BLaER1 treated with 17β-estradiol and CSF1 and Interleukin-3, amounts not matched to agents 10 nM and 100 nM (cell line): ENCODE measurements around the gene HS1BP3.

Experiments
- H3K27ac ChIP-seq, 11 experiments: shearing (Covaris generic); formaldehyde crosslinking; 2 replicates each; pipeline ENCODE4 v1.8.1; 2022
- H3K27me3 ChIP-seq, 11 experiments: shearing (Covaris generic); formaldehyde crosslinking; 2 replicates each; pipeline ENCODE4 v1.8.1; 2022
- H3K36me3 ChIP-seq, 11 experiments: shearing (Covaris generic); formaldehyde crosslinking; 2 replicates each; pipeline ENCODE4 v1.8.1; 2022
- H3K4me1 ChIP-seq, 10 experiments: shearing (Covaris generic); formaldehyde crosslinking; 2 replicates each; pipeline ENCODE4 v1.8.1; 2022
- H3K4me2 ChIP-seq, 11 experiments: shearing (Covaris generic); formaldehyde crosslinking; 2 replicates each; pipeline ENCODE4 v1.8.1; 2022
- H3K4me3 ChIP-seq, 10 experiments: shearing (Covaris generic); formaldehyde crosslinking; 2 replicates each; pipeline ENCODE4 v1.8.1; 2022
- H3K9ac ChIP-seq, 11 experiments: shearing (Covaris generic); formaldehyde crosslinking; 2 replicates each; pipeline ENCODE4 v1.8.1; 2022
- H3K9me3 ChIP-seq, 11 experiments: shearing (Covaris generic); formaldehyde crosslinking; replicated peaks in 1 of 11; 2 replicates each; pipeline ENCODE4 v1.8.1; 2022
- H4K20me1 ChIP-seq, 11 experiments: shearing (Covaris generic); formaldehyde crosslinking; 2 replicates each; pipeline ENCODE4 v1.8.1; 2022
- Cebpa-rat ChIP-seq, 11 experiments: shearing (Covaris generic); IDR thresholded peaks; 2 replicates each; pipeline ENCODE4 v1.8.1; 2022

Gene HS1BP3

DNA sequence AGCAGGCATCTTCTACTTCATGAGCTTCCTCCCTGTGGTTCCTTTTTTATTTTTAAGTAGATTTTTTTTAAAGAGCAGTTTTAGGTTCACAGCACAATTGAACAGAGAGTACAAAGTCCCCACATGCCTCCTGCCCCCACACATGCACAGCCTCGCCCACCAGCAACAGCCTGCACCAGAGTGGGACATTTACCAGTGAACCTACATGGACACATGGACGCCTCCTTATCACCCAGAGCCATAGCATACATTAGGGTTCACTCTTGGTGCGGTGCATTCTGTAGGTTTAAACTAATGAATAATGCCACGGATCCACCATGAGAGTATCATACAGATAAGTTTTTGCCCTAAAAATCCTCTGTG, 40.9 kb downstream of the HS1BP3 start:
- H3K4me3 ChIP-seq = no peak overlapping the region
- TF ChIP-seq Cebpa-rat (IDR thresholded peaks at IDR 0.05) = no peak
- peaks cover 4 to 13% (median 7%) of the 10 kb centered on the region in 11 experiments; a peak in 14 of 22 replicates for H3K9me3 ChIP-seq
- no peaks in the 10 kb centered on the region for H3K27me3 ChIP-seq
- H3K36me3 ChIP-seq = peaks cover 0 to 3% (median 0%) of the 10 kb centered on the region in 11 experiments; a peak in 1 of 22 replicates
- H3K4me1 ChIP-seq = peaks cover 7 to 43% (median 29%) of the 10 kb centered on the region in 10 experiments
- no peak overlapping the region for H3K9ac ChIP-seq
- no peak overlapping the region for H3K27ac ChIP-seq
- no peaks in the 10 kb centered on the region for H4K20me1 ChIP-seq
- peak overlapping the region in 8 of 11 experiments; percentile 25 to 67 (median 54); a peak in 13 of 22 replicates for H3K4me2 ChIP-seq

GRCh38 chr2:20609349-20609994, 41.4 kb downstream of the HS1BP3 start:
- Histone ChIP-seq H3K4me2 (peak overlapping the region in 8 of 11 experiments; percentile 25 to 67 (median 54); a peak in 14 of 22 replicates), H3K4me3 (no peak overlapping the region), H3K27ac (no peak overlapping the region), H3K27me3 (no peaks in the 10 kb centered on the region), H3K9ac (no peak overlapping the region), H3K9me3 (peaks cover 4 to 13% (median 7%) of the 10 kb centered on the region in 11 experiments; a peak in 14 of 22 replicates), H3K36me3 (peaks cover 0 to 3% (median 0%) of the 10 kb centered on the region in 11 experiments; a peak in 1 of 22 replicates), H3K4me1 (peaks cover 2 to 42% (median 26%) of the 10 kb centered on the region in 10 experiments), H4K20me1 (no peaks in the 10 kb centered on the region)
- no peak for TF ChIP-seq Cebpa-rat (IDR thresholded peaks at IDR 0.05)

DNA sequence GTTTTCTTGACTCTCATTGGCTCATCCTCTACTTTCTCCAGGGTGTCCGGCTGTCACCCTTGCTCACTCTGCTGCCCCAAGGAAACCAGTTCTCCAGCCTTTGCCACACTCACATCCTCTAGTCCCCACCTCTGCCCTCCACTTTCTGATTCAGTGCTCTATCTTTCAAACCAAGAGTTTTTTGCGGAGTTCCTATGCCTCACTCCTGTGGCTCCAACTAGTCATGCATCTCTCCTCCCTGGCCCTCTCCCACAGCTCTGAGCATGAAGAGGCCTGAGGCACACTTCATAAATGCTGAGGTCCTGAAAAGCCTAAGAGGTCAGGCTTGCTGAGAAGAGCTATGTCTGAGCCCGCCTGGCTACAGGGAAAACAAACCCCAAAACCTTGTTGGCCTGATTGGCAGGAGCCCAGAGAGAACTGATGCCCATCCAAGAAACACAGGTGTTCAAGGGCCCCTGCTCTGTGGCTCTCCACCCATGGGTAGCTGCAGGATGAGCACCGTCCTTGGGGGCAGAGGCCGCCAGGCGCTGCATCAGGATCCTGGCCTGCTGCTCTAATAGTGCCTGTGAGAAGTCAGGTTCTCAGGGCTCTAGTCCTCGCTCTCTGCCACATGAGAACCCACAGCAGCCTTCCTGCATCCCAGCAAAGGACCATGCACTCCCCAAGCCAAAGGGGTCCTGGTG, 42.1 kb downstream of the HS1BP3 start:
- Histone ChIP-seq H4K20me1 (no peaks in the 10 kb centered on the region), H3K9ac (no peak overlapping the region)

GRCh38 chr2:20607446-20607845, 43.5 kb downstream of the HS1BP3 start:
- no peak for TF ChIP-seq Cebpa-rat (IDR thresholded peaks at IDR 0.05)
- peaks cover 0 to 25% (median 17%) of the 10 kb centered on the region in 10 experiments; a peak in 14 of 20 replicates for H3K4me1 ChIP-seq
- H3K4me3 ChIP-seq = no peak overlapping the region
- no peaks in the 10 kb centered on the region for H4K20me1 ChIP-seq
- H3K9me3 ChIP-seq = peaks cover 4 to 13% (median 7%) of the 10 kb centered on the region in 11 experiments; a peak in 14 of 22 replicates
- H3K36me3 ChIP-seq = peaks cover 0 to 3% (median 0%) of the 10 kb centered on the region in 11 experiments; a peak in 1 of 22 replicates
- no peak overlapping the region for H3K27ac ChIP-seq
- no peaks in the 10 kb centered on the region for H3K27me3 ChIP-seq
- no peak overlapping the region for H3K4me2 ChIP-seq
- H3K9ac ChIP-seq = no peak overlapping the region

More for the DNA sequence above, 42.1 kb downstream of the HS1BP3 start:
- no peak overlapping the region for H3K4me3 ChIP-seq
- H3K36me3 ChIP-seq = peaks cover 0 to 3% (median 0%) of the 10 kb centered on the region in 11 experiments; a peak in 1 of 22 replicates
- H3K27ac ChIP-seq = no peak overlapping the region
- peaks cover 0 to 35% (median 20%) of the 10 kb centered on the region in 10 experiments; a peak in 15 of 20 replicates for H3K4me1 ChIP-seq
- peaks cover 4 to 13% (median 7%) of the 10 kb centered on the region in 11 experiments; a peak in 14 of 22 replicates for H3K9me3 ChIP-seq
- no peak for TF ChIP-seq Cebpa-rat (IDR thresholded peaks at IDR 0.05)
- no peaks in the 10 kb centered on the region for H3K27me3 ChIP-seq
- peak overlapping the region in 8 of 11 experiments; percentile 25 to 67 (median 54); a peak in 13 of 22 replicates for H3K4me2 ChIP-seq

- H4K20me1 ChIP-seq = no peaks in the 10 kb centered on the region
- H3K27ac ChIP-seq = no peak overlapping the region
- peaks cover 4 to 13% (median 8%) of the 10 kb centered on the region in 11 experiments; a peak in 14 of 22 replicates for H3K9me3 ChIP-seq
- no peak for TF ChIP-seq Cebpa-rat (IDR thresholded peaks at IDR 0.05)
- H3K27me3 ChIP-seq = no peaks in the 10 kb centered on the region
- no peak overlapping the region for H3K4me3 ChIP-seq
- H3K36me3 ChIP-seq = peaks cover 0 to 3% (median 0%) of the 10 kb centered on the region in 11 experiments; a peak in 1 of 22 replicates
- H3K9ac ChIP-seq = no peak overlapping the region
- H3K4me2 ChIP-seq = no peak overlapping the region
- peaks cover 0 to 25% (median 17%) of the 10 kb centered on the region in 10 experiments; a peak in 14 of 20 replicates for H3K4me1 ChIP-seq
Observed at GRCh38 chr2:20606198-20606597, 44.7 kb downstream of the HS1BP3 start.

DNA sequence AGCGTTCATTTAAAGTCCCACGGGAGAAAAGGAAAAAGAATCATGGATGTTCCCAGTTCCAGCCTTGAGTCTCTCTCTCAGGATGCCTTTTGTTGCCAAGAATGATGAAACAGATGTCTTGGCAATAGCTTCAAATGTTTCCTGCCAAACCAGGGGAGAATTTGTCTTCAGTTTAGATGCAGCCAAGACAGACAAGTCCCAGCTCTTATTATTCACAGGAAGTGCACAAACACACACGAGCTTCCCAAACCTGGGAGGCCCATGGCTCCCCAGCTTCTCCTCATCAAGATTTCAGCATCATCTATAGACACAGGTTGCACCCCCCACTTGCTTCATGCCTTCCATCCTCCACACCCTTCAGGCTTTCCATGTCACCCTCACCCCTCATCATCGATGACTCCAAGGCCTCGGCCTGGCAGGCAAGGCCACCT, 45.9 kb downstream of the HS1BP3 start:
- Histone ChIP-seq H3K36me3 (peaks cover 0 to 3% (median 0%) of the 10 kb centered on the region in 11 experiments; a peak in 1 of 22 replicates), H3K27ac (no peak overlapping the region), H3K4me1 (peaks cover 5 to 19% (median 17%) of the 10 kb centered on the region in 10 experiments; a peak in 19 of 20 replicates), H3K4me2 (no peak overlapping the region), H3K4me3 (no peak overlapping the region), H3K9me3 (peaks cover 4 to 13% (median 8%) of the 10 kb centered on the region in 11 experiments; a peak in 14 of 22 replicates), H3K9ac (no peak overlapping the region), H4K20me1 (no peaks in the 10 kb centered on the region; a peak in 1 of 22 replicates), H3K27me3 (peaks cover 0 to 5% (median 0%) of the 10 kb centered on the region in 11 experiments; a peak in 1 of 22 replicates)
- no peak for TF ChIP-seq Cebpa-rat (IDR thresholded peaks at IDR 0.05)

DNA sequence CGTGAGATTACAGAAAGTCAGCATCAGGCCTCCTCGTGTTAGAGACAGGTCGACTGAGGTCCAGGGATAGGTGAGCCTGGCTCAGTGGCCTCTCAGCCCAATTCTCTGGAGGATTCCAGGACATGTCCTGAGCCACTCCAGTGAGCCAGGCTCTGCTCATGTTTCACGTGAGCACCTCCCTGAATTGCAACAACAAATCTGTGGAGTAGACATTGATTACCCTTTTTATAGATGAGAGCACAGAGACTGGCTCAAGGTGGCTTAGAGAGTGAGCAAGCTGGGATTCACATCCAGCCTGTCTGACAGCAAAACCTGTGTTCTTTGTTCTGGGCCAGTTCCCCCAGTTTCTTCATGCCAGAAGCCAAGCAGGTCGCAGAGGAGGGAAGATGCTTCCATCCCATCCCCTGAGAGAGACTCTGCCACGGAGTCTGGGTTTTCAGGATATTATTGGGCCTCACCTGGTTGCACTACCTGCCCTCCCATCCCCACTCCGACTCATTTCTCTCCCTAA, 46.4 kb downstream of the HS1BP3 start:
- no peak overlapping the region for H3K4me2 ChIP-seq
- H3K9me3 ChIP-seq = peaks cover 4 to 13% (median 8%) of the 10 kb centered on the region in 11 experiments; a peak in 14 of 22 replicates
- peaks cover 10 to 19% (median 17%) of the 10 kb centered on the region in 10 experiments; a peak in 19 of 20 replicates for H3K4me1 ChIP-seq
- H3K36me3 ChIP-seq = peaks cover 0 to 3% (median 0%) of the 10 kb centered on the region in 11 experiments; a peak in 1 of 22 replicates
- H3K9ac ChIP-seq = no peak overlapping the region
- H3K27me3 ChIP-seq = peaks cover 0 to 5% (median 0%) of the 10 kb centered on the region in 11 experiments; a peak in 1 of 22 replicates
- no peak overlapping the region for H3K27ac ChIP-seq
- TF ChIP-seq Cebpa-rat (IDR thresholded peaks at IDR 0.05) = no peak
- no peaks in the 10 kb centered on the region; a peak in 3 of 22 replicates for H4K20me1 ChIP-seq
- H3K4me3 ChIP-seq = no peak overlapping the region

DNA sequence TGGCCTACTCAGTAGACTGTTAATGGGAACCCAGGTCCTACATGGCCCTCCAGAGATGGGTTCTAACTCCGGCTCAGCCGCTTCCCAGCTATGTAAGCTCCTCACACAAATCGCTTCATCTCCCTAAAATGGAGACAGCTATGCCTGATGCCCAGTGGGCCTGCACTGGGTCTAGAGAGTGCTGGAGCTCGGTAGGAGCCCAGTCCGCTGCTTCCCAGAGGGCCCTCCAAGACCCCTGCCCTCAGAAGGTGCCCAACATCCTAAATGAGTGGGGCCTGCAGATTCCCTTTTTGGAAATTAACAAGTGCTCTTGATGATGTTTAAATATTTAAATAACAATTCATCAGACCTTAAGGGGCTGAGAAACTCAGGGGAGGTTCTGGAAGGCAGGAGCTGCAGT, 47.1 kb downstream of the HS1BP3 start:
- H3K4me3 ChIP-seq = no peak overlapping the region
- TF ChIP-seq Cebpa-rat (IDR thresholded peaks at IDR 0.05) = no peak
- no peak overlapping the region for H3K9ac ChIP-seq

More for the DNA sequence above, 47.1 kb downstream of the HS1BP3 start:
- Histone ChIP-seq H4K20me1 (peaks cover 0 to 5% (median 0%) of the 10 kb centered on the region in 11 experiments; a peak in 3 of 22 replicates), H3K27ac (no peak overlapping the region), H3K4me2 (no peak overlapping the region), H3K4me1 (peaks cover 15 to 19% (median 17%) of the 10 kb centered on the region in 10 experiments), H3K27me3 (peaks cover 0 to 9% (median 0%) of the 10 kb centered on the region in 11 experiments; a peak in 1 of 22 replicates), H3K36me3 (peaks cover 0 to 3% (median 0%) of the 10 kb centered on the region in 11 experiments; a peak in 1 of 22 replicates), H3K9me3 (peaks cover 4 to 13% (median 8%) of the 10 kb centered on the region in 11 experiments; a peak in 14 of 22 replicates)
